ENCODE results near the gene RAB21.

DNA sequence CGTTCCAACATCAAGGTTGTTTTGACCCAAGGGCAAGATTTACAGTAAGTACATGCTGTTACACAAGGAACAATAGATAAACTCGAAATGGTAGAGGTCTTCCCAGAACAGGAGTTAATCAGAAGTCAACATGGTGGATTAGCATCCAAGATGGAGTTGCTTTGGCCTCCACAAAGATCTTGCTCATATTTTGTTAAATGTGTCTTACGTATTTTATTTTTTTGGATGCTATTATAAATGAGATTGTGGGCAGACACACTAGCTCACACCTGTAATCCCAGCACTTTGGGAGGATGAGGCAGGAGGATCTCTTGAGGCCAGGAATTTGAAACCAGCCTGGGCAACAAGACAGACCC lies 22.3 kb upstream of the RAB21 start:
- TF ChIP-seq, protein P1, sequence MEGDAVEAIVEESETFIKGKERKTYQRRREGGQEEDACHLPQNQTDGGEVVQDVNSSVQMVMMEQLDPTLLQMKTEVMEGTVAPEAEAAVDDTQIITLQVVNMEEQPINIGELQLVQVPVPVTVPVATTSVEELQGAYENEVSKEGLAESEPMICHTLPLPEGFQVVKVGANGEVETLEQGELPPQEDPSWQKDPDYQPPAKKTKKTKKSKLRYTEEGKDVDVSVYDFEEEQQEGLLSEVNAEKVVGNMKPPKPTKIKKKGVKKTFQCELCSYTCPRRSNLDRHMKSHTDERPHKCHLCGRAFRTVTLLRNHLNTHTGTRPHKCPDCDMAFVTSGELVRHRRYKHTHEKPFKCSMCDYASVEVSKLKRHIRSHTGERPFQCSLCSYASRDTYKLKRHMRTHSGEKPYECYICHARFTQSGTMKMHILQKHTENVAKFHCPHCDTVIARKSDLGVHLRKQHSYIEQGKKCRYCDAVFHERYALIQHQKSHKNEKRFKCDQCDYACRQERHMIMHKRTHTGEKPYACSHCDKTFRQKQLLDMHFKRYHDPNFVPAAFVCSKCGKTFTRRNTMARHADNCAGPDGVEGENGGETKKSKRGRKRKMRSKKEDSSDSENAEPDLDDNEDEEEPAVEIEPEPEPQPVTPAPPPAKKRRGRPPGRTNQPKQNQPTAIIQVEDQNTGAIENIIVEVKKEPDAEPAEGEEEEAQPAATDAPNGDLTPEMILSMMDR (conservative IDR thresholded peaks at IDR 0.05 in 1 of 2, IDR thresholded peaks at IDR 0.05 in 1 of 2; ENCODE audit: low read depth in 1 of 2, low read length in 2 of 2): no peak
- TF ChIP-seq EZH2 (IDR thresholded peaks at IDR 0.05; ENCODE audit: low read length, missing control alignments): no peak

Measured in fibroblast of lung (primary cell).